Measurements from ENCODE around the gene ZAR1. TPM values are rescaled to one million over a fixed set of nuclear protein-coding genes. Genes with fewer than 3 reads are reported as not detected.
A peak's percentile ranks its signal among the peaks of the same experiment; 100 is the strongest.

ZAR1 gene
- total RNA-seq, 1 experiment from 2014 or later, result not detected

- no peak for TF ChIP-seq CTCF (IDR thresholded peaks at IDR 0.05; ENCODE audit: unreplicated experiment)
These were observed 405 bp upstream of the ZAR1 start for GRCh38 chr4:48489683-48490011.

GRCh38 chr4:48490680-48491513, 845 bp downstream of the ZAR1 start:
- Mint-ChIP-seq H3K27me3 (ENCODE audit: insufficient read depth, unreplicated experiment) (peaks cover 12% of the 10 kb centered on the region), H3K36me3 (ENCODE audit: insufficient read depth, unreplicated experiment) (peaks cover 6% of the 10 kb centered on the region), H3K27ac (ENCODE audit: low read depth, unreplicated experiment) (no peak overlapping the region), H3K4me3 (ENCODE audit: unreplicated experiment) (no peak overlapping the region), H3K9me3 (ENCODE audit: unreplicated experiment) (no peaks in the 10 kb centered on the region), H3K4me1 (ENCODE audit: insufficient read depth, unreplicated experiment) (no peaks in the 10 kb centered on the region)
- no peak for TF ChIP-seq CTCF (IDR thresholded peaks at IDR 0.05; ENCODE audit: unreplicated experiment)
- POLR2A ChIA-PET, result no interaction called here
- intact Hi-C loops (cut with micrococcal nuclease), result no loop called here
- no peak for DNase-seq (ENCODE audit: unreplicated experiment)
- no TSS peak for BruUV-seq (replicated peaks)
- CTCF ChIA-PET, result interaction anchor here (0.7 kb wide), 1 partner anchor 485 kb away, joined by 3 read pairs; no protein-coding TSS in a partner anchor

More at GRCh38 chr4:48489683-48490011, 405 bp upstream of the ZAR1 start:
- DNase-seq (ENCODE audit: unreplicated experiment), result no peak
- Mint-ChIP-seq H3K27me3 (ENCODE audit: insufficient read depth, unreplicated experiment) (peaks cover 12% of the 10 kb centered on the region), H3K4me1 (ENCODE audit: insufficient read depth, unreplicated experiment) (no peaks in the 10 kb centered on the region), H3K27ac (ENCODE audit: low read depth, unreplicated experiment) (no peak overlapping the region), H3K9me3 (ENCODE audit: unreplicated experiment) (no peaks in the 10 kb centered on the region), H3K4me3 (ENCODE audit: unreplicated experiment) (peak overlapping the region; percentile 64), H3K36me3 (ENCODE audit: insufficient read depth, unreplicated experiment) (peaks cover 6% of the 10 kb centered on the region)
- no TSS peak for BruUV-seq (replicated peaks)
- CTCF ChIA-PET, result no interaction called here
- POLR2A ChIA-PET, result interaction anchor here (0.6 kb wide), 1 partner anchor 186 kb away, joined by 3 read pairs; no protein-coding TSS in a partner anchor
- intact Hi-C loops (cut with micrococcal nuclease), result no loop called here

- POLR2A ChIA-PET, result interaction anchor here (0.5 kb wide), 1 partner anchor 318 kb away, joined by 3 read pairs; no protein-coding TSS in a partner anchor
- Mint-ChIP-seq H3K27ac (ENCODE audit: low read depth, unreplicated experiment) (no peak overlapping the region), H3K27me3 (ENCODE audit: insufficient read depth, unreplicated experiment) (peaks cover 12% of the 10 kb centered on the region), H3K9me3 (ENCODE audit: unreplicated experiment) (no peaks in the 10 kb centered on the region), H3K36me3 (ENCODE audit: insufficient read depth, unreplicated experiment) (peaks cover 6% of the 10 kb centered on the region), H3K4me3 (ENCODE audit: unreplicated experiment) (no peak overlapping the region), H3K4me1 (ENCODE audit: insufficient read depth, unreplicated experiment) (no peaks in the 10 kb centered on the region)
- DNase-seq (ENCODE audit: unreplicated experiment), result no peak
- TF ChIP-seq CTCF (IDR thresholded peaks at IDR 0.05; ENCODE audit: unreplicated experiment), result no peak
- BruUV-seq (replicated peaks), result no TSS peak
- intact Hi-C loops (cut with micrococcal nuclease), result no loop called here
- CTCF ChIA-PET, result no interaction called here
These were observed 1.6 kb downstream of the ZAR1 start for GRCh38 chr4:48491514-48492176.

GRCh38 chr4:48493452-48494100, 3.5 kb downstream of the ZAR1 start:
- Mint-ChIP-seq H3K36me3 (ENCODE audit: insufficient read depth, unreplicated experiment) (peaks cover 6% of the 10 kb centered on the region), H3K27ac (ENCODE audit: low read depth, unreplicated experiment) (no peak overlapping the region), H3K4me3 (ENCODE audit: unreplicated experiment) (no peak overlapping the region), H3K4me1 (ENCODE audit: insufficient read depth, unreplicated experiment) (no peaks in the 10 kb centered on the region), H3K27me3 (ENCODE audit: insufficient read depth, unreplicated experiment) (no peaks in the 10 kb centered on the region), H3K9me3 (ENCODE audit: unreplicated experiment) (no peaks in the 10 kb centered on the region)
- DNase-seq (ENCODE audit: unreplicated experiment), result no peak
- TF ChIP-seq CTCF (IDR thresholded peaks at IDR 0.05; ENCODE audit: unreplicated experiment), result no peak
- ChIA-PET POLR2A (no interaction called here), CTCF (interaction anchor here (0.9 kb wide), 1 partner anchor 84 kb away, joined by 3 read pairs; no protein-coding TSS in a partner anchor)
- BruUV-seq (replicated peaks), result no TSS peak
- intact Hi-C loops (cut with micrococcal nuclease), result no loop called here

All from MCF 10A (cell line).